MCF 10A (cell line): ENCODE data around the gene PTGER4. TPM values are rescaled to one million over a fixed set of nuclear protein-coding genes. Genes with fewer than 3 reads are reported as not detected.
"Not testable (repeated sequence)": the region's sequence is repeated elsewhere in the genome, so short reads cannot be mapped to it uniquely, and the experiment has no call there.

Source experiments
- BruUV-seq: library from RNA; stranded (reverse); fragments of 400-500 nt; replicated peaks from 2 replicates; lab custom pipeline; 2021; lab: Mats Ljungman, UMichigan
- CTCF ChIA-PET: fragments of 300-600 bp; sonication (Branson Sonifier 250); formaldehyde crosslinking; extraction: SDS; loops from one replicate; lab custom pipeline; 2021; ENCODE audit warnings: antibody characterized with exemption, inconsistent platforms; lab: Yijun Ruan, JAX
- POLR2A ChIA-PET: fragments of 300-600, 350-650 bp; sonication (Branson Sonifier 250); formaldehyde crosslinking; extraction: SDS; loops from one replicate; lab custom pipeline; 2020; ENCODE audit warnings: antibody characterized with exemption, inconsistent platforms; lab: Yijun Ruan, JAX
- DNase-seq: peaks from one replicate; pipeline ENCODE4 v3.0.0-alpha.2; 2018; ENCODE audit not compliant: unreplicated experiment
- H3K27ac Mint-ChIP-seq: one replicate; pipeline ENCODE4 v1.8.0; 2022; ENCODE audit warnings: mild to moderate bottlenecking, low read depth, mixed read lengths; ENCODE audit not compliant: unreplicated experiment
- H3K27me3 Mint-ChIP-seq: one replicate; pipeline ENCODE4 v1.8.0; 2022; ENCODE audit warnings: mixed read lengths; ENCODE audit not compliant: insufficient read depth, unreplicated experiment
- H3K36me3 Mint-ChIP-seq: one replicate; pipeline ENCODE4 v1.8.0; 2022; ENCODE audit warnings: mild to moderate bottlenecking, moderate library complexity, mixed read lengths; ENCODE audit not compliant: insufficient read depth, unreplicated experiment
- H3K4me1 Mint-ChIP-seq: one replicate; pipeline ENCODE4 v1.8.0; 2022; ENCODE audit warnings: mixed read lengths; ENCODE audit not compliant: insufficient read depth, unreplicated experiment
- H3K4me3 Mint-ChIP-seq: one replicate; pipeline ENCODE4 v1.8.0; 2022; ENCODE audit warnings: mild to moderate bottlenecking, moderate library complexity, mixed read lengths; ENCODE audit not compliant: unreplicated experiment
- H3K9me3 Mint-ChIP-seq: one replicate; pipeline ENCODE4 v1.8.0; 2022; ENCODE audit warnings: mixed read lengths; ENCODE audit not compliant: unreplicated experiment
- intact Hi-C: fragments of 100-400 bp; cut with micrococcal nuclease; formaldehyde crosslinking; loops from 2 replicates; pipeline ENCODE4 v1.14.1; 2022
- total RNA-seq: library from RNA; stranded (reverse); gene quantifications from 2 replicates; pipeline ENCODE4 v1.2.3, GENCODE V29; 2022
- TF ChIP-seq, protein P1 (sequence below): fragments of 200-600 bp; IDR thresholded peaks from one replicate; pipeline ENCODE4 v1.8.0; 2022; ENCODE audit warnings: antibody characterized with exemption, mild to moderate bottlenecking; ENCODE audit not compliant: unreplicated experiment

Gene PTGER4
- total RNA-seq, 1 experiment from 2014 or later: 2.5 TPM

DNA sequence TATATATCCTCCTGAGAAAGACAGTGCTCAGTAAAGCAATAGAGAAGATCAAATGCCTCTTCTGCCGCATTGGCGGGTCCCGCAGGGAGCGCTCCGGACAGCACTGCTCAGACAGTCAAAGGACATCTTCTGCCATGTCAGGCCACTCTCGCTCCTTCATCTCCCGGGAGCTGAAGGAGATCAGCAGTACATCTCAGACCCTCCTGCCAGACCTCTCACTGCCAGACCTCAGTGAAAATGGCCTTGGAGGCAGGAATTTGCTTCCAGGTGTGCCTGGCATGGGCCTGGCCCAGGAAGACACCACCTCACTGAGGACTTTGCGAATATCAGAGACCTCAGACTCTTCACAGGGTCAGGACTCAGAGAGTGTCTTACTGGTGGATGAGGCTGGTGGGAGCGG is 12.2 kb downstream of the PTGER4 start:
- BruUV-seq: no TSS peak
- intact Hi-C loops: no loop called here
- H3K27me3 Mint-ChIP-seq: no peaks in the 10 kb centered on the region
- H3K4me3 Mint-ChIP-seq: no peak overlapping the region
- TF ChIP-seq, protein P1, sequence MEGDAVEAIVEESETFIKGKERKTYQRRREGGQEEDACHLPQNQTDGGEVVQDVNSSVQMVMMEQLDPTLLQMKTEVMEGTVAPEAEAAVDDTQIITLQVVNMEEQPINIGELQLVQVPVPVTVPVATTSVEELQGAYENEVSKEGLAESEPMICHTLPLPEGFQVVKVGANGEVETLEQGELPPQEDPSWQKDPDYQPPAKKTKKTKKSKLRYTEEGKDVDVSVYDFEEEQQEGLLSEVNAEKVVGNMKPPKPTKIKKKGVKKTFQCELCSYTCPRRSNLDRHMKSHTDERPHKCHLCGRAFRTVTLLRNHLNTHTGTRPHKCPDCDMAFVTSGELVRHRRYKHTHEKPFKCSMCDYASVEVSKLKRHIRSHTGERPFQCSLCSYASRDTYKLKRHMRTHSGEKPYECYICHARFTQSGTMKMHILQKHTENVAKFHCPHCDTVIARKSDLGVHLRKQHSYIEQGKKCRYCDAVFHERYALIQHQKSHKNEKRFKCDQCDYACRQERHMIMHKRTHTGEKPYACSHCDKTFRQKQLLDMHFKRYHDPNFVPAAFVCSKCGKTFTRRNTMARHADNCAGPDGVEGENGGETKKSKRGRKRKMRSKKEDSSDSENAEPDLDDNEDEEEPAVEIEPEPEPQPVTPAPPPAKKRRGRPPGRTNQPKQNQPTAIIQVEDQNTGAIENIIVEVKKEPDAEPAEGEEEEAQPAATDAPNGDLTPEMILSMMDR: no peak
- H3K36me3 Mint-ChIP-seq: peaks cover 5% of the 10 kb centered on the region
- CTCF ChIA-PET: interaction anchor here (0.7 to 6.3 kb wide), 5 partner anchors 44 to 1287 kb away, joined by 3 to 81 read pairs (median 4); no protein-coding TSS in a partner anchor
- peaks cover 5% of the 10 kb centered on the region for H3K9me3 Mint-ChIP-seq
- DNase-seq: no peak
- no peak overlapping the region for H3K27ac Mint-ChIP-seq
- peaks cover 17% of the 10 kb centered on the region for H3K4me1 Mint-ChIP-seq
- POLR2A ChIA-PET: no interaction called here

- Mint-ChIP-seq H3K9me3 (peaks cover 8% of the 10 kb centered on the region), H3K4me1 (peaks cover 2% of the 10 kb centered on the region), H3K36me3 (peaks cover 6% of the 10 kb centered on the region), H3K4me3 (no peak overlapping the region), H3K27me3 (no peaks in the 10 kb centered on the region), H3K27ac (no peak overlapping the region)
- DNase-seq: no peak
- no TSS peak for BruUV-seq
- CTCF ChIA-PET: interaction anchor here (1.2 to 6.3 kb wide), 4 partner anchors 11 to 980 kb away, joined by 3 to 81 read pairs (median 4); no protein-coding TSS in a partner anchor
- intact Hi-C loops: no loop called here
- POLR2A ChIA-PET: no interaction called here
- TF ChIP-seq, protein P1: no peak
Observed at GRCh38 chr5:40694433-40694832, 14.7 kb downstream of the PTGER4 start.

- intact Hi-C loops: no loop called here
- Mint-ChIP-seq H3K4me3 (no peak overlapping the region), H3K4me1 (no peaks in the 10 kb centered on the region), H3K36me3 (peaks cover 26% of the 10 kb centered on the region), H3K27ac (no peak overlapping the region), H3K9me3 (peaks cover 27% of the 10 kb centered on the region), H3K27me3 (no peaks in the 10 kb centered on the region)
- ChIA-PET CTCF (interaction anchor here (1.4 kb wide), 1 partner anchor 984 kb away, joined by 3 read pairs; no protein-coding TSS in a partner anchor), POLR2A (interaction anchor here (1.2 kb wide), 1 partner anchor 13 kb away, joined by 4 read pairs; no protein-coding TSS in a partner anchor)
- no peak for DNase-seq
- TF ChIP-seq, protein P1: no peak
- no TSS peak for BruUV-seq
Observed at GRCh38 chr5:40700116-40700782, 20.5 kb downstream of the PTGER4 start.

DNA sequence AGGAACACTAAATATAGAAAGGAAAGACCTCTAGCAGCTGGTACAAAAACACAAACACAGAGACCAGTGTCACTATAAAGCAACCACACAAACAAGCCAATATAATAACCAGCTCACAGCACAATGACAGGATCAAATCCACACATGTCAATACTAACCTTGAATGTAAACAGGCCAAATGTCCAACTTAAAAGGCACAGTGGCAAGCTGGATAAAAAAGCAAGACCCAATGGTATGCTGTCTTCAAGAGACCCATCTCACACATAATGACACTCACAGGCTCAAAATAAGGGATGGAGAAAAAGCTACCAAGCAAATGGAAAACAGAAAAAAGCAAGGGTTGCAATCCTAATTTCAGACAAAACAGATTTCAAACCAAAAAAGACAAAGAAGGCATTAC is 22.3 kb downstream of the PTGER4 start:
- Mint-ChIP-seq H3K9me3 (peaks cover 24% of the 10 kb centered on the region), H3K36me3 (peaks cover 26% of the 10 kb centered on the region)
- BruUV-seq, H3K4me3 Mint-ChIP-seq, DNase-seq, H3K27me3 Mint-ChIP-seq, H3K27ac Mint-ChIP-seq, intact Hi-C loops, H3K4me1 Mint-ChIP-seq: not testable (repeated sequence)
- ChIA-PET CTCF (interaction anchor here (0.7 to 1.3 kb wide), 2 partner anchors 12 to 1059 kb away, joined by 3 read pairs; no protein-coding TSS in a partner anchor), POLR2A (interaction anchor here (0.6 kb wide), 1 partner anchor 64 kb away, joined by 3 read pairs; no protein-coding TSS in a partner anchor)

DNA sequence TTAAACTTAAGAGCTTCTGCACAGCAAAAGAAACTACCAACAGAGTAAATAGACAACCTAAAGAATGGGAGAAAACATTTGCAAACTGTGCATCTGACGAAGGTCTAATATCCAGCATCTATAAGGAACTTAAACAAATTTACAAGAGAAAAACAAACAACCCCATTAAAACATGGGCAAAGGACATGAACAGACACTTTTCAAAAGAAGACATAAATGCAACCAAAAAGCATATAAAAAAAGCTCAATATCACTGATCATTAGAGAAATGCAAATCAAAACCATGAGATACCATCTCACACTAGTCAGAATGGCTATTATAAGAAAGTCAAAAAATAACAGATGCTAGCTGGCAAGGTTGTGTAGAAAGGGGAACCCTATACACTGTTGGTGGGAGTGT is 25.8 kb downstream of the PTGER4 start:
- H3K4me3 Mint-ChIP-seq, POLR2A ChIA-PET, intact Hi-C loops, H3K27me3 Mint-ChIP-seq, H3K27ac Mint-ChIP-seq, H3K4me1 Mint-ChIP-seq, BruUV-seq, DNase-seq: not testable (repeated sequence)
- peaks cover 26% of the 10 kb centered on the region for H3K36me3 Mint-ChIP-seq
- CTCF ChIA-PET: interaction anchor here (0.6 to 3.3 kb wide), 4 partner anchors 11 to 991 kb away, joined by 3 to 25 read pairs (median 4); no protein-coding TSS in a partner anchor
- peaks cover 35% of the 10 kb centered on the region for H3K9me3 Mint-ChIP-seq

DNA sequence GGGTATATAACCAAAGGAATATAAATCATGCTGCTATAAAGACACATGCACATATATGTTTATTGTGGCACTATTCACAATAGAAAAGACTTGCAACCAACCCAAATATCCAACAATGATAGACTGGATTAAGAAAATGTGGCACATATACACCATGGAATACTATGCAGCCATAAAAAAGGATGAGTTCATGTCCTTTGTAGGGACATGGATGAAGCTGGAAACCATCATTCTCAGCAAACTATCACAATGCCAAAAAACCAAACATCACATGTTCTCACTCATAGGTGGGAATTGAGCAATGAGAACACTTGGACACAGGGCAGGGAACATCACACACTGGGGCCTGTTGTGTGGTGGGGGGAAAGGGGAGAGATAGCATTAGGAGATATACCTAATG is 30.9 kb downstream of the PTGER4 start:
- H3K4me3 Mint-ChIP-seq, H3K27me3 Mint-ChIP-seq, intact Hi-C loops, BruUV-seq, DNase-seq, CTCF ChIA-PET, H3K4me1 Mint-ChIP-seq, H3K27ac Mint-ChIP-seq, POLR2A ChIA-PET: not testable (repeated sequence)
- Mint-ChIP-seq H3K9me3 (peaks cover 15% of the 10 kb centered on the region), H3K36me3 (peaks cover 11% of the 10 kb centered on the region)
